ENCODE measurements around the gene DTHD1.
A peak's percentile ranks its signal among the peaks of the same experiment; 100 is the strongest.

The DTHD1 gene

DNA sequence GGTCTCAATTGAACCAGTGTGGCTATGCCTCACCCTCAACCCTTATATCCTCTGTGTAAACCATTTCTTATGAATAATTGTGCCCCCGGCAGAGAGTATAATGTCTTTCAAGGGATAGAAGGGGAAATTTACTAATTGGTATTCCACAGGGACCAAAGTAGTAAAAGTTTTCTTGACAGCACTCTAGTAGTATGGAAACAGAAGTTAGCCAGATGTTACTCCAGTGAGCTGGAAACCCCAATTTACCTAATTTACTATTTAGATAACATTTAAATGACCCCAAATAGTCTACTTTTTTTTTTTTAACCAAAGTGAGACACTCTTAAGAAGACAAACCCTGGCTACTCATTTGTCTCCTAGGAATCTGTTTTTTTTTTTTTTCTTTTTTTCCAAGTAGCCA is 32.3 kb downstream of the DTHD1 start:
- Histone ChIP-seq H3K36me3 (ENCODE audit: insufficient read depth, low read length) (no peaks in the 10 kb centered on the region), H3F3A (ENCODE audit: low read depth) (peaks cover 9% of the 10 kb centered on the region), H3K4me3 (ENCODE audit: low read length, poor library complexity, severe bottlenecking) (no peak overlapping the region), H3K9me2 (replicated peaks; ENCODE audit: low read depth, low read length) (no peaks in the 10 kb centered on the region), H3K9me3 (ENCODE audit: insufficient read depth, low read depth, low read length) (no peaks in the 10 kb centered on the region), H4K20me1 (ENCODE audit: insufficient read depth, low read length, poor library complexity, severe bottlenecking) (no peaks in the 10 kb centered on the region), H3K4me2 (ENCODE audit: low read depth, low read length, poor library complexity, severe bottlenecking) (no peak overlapping the region), H2AFZ (ENCODE audit: low read length) (peak overlapping the region; percentile 27; the same call in 1 of the 2 replicates), H3K27me3 (ENCODE audit: insufficient read depth, low read length, poor library complexity, severe bottlenecking) (no peaks in the 10 kb centered on the region), H3K9ac (ENCODE audit: low read depth, low read length, poor library complexity, severe bottlenecking) (peak overlapping the region; percentile 17), H3K79me2 (ENCODE audit: insufficient read depth, low read length) (no peaks in the 10 kb centered on the region), H3K4me1 (ENCODE audit: insufficient read depth, low read length, poor library complexity, severe bottlenecking) (peaks cover 67% of the 10 kb centered on the region)
- TF ChIP-seq EZH2phosphoT487 (IDR thresholded peaks at IDR 0.05; ENCODE audit: borderline replicate concordance), result no peak

DNA sequence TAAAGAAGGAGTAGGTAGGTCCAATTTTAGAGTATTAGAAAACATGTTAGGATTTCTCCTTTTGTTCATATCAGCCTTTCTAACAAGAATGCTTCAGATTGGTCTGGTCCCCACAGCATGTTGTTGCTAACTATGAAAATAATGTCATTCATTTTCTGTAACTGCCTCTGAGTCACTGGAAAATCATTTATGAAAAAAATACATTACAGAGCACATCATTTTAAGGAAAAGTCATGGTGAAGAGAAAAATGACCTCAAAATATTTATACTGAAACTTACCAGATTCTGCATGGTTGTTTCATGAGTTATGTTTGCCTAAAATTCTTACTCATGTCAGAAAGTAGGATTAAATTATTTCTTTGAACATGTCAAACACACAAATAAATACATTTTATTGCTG is 35.2 kb downstream of the DTHD1 start:
- TF ChIP-seq, protein P1, sequence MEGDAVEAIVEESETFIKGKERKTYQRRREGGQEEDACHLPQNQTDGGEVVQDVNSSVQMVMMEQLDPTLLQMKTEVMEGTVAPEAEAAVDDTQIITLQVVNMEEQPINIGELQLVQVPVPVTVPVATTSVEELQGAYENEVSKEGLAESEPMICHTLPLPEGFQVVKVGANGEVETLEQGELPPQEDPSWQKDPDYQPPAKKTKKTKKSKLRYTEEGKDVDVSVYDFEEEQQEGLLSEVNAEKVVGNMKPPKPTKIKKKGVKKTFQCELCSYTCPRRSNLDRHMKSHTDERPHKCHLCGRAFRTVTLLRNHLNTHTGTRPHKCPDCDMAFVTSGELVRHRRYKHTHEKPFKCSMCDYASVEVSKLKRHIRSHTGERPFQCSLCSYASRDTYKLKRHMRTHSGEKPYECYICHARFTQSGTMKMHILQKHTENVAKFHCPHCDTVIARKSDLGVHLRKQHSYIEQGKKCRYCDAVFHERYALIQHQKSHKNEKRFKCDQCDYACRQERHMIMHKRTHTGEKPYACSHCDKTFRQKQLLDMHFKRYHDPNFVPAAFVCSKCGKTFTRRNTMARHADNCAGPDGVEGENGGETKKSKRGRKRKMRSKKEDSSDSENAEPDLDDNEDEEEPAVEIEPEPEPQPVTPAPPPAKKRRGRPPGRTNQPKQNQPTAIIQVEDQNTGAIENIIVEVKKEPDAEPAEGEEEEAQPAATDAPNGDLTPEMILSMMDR (conservative IDR thresholded peaks at IDR 0.05; ENCODE audit: low read length), result no peak
- no peak for TF ChIP-seq EZH2phosphoT487 (IDR thresholded peaks at IDR 0.05; ENCODE audit: borderline replicate concordance)
- no peak overlapping the region for H3K4me2 ChIP-seq (ENCODE audit: low read depth, low read length, poor library complexity, severe bottlenecking)

DNA sequence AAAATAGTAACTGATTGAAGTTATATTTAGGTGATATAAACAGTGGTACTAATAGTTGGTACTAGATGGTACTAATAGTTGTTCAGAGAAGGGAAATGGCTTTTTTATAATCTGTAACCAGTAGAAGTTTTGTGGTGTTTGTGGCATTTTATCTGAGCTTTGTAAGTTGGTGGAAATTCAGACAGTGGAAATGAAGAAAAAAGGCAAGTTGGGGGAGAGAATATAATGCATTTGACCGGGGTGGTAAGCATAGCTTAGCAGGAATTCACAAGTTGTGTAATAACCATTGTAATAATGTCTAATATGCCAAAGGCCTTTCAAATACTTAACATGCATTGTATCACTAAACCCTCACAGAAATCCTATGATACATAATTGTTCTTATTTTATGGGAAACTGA is 36.3 kb downstream of the DTHD1 start:
- H3K4me1 ChIP-seq (ENCODE audit: insufficient read depth, low read length, poor library complexity, severe bottlenecking), result peaks cover 68% of the 10 kb centered on the region

More for the DNA sequence above, 35.2 kb downstream of the DTHD1 start:
- Histone ChIP-seq H2AFZ (ENCODE audit: low read length) (no peak overlapping the region), H3K36me3 (ENCODE audit: insufficient read depth, low read length) (no peaks in the 10 kb centered on the region), H3F3A (ENCODE audit: low read depth) (peaks cover 9% of the 10 kb centered on the region), H3K9me2 (replicated peaks; ENCODE audit: low read depth, low read length) (no peaks in the 10 kb centered on the region), H3K9ac (ENCODE audit: low read depth, low read length, poor library complexity, severe bottlenecking) (no peak overlapping the region), H4K20me1 (ENCODE audit: insufficient read depth, low read length, poor library complexity, severe bottlenecking) (no peaks in the 10 kb centered on the region), H3K4me3 (ENCODE audit: low read length, poor library complexity, severe bottlenecking) (no peak overlapping the region), H3K79me2 (ENCODE audit: insufficient read depth, low read length) (no peaks in the 10 kb centered on the region), H3K9me3 (ENCODE audit: insufficient read depth, low read depth, low read length) (no peaks in the 10 kb centered on the region), H3K27me3 (ENCODE audit: insufficient read depth, low read length, poor library complexity, severe bottlenecking) (no peaks in the 10 kb centered on the region), H3K4me1 (ENCODE audit: insufficient read depth, low read length, poor library complexity, severe bottlenecking) (peaks cover 72% of the 10 kb centered on the region)

More for the DNA sequence above, 36.3 kb downstream of the DTHD1 start:
- H3K79me2 ChIP-seq (ENCODE audit: insufficient read depth, low read length), result no peaks in the 10 kb centered on the region
- H4K20me1 ChIP-seq (ENCODE audit: insufficient read depth, low read length, poor library complexity, severe bottlenecking), result no peaks in the 10 kb centered on the region
- peak overlapping the region; percentile 53 for H3K4me2 ChIP-seq (ENCODE audit: low read depth, low read length, poor library complexity, severe bottlenecking)
- H3K9ac ChIP-seq (ENCODE audit: low read depth, low read length, poor library complexity, severe bottlenecking), result peak overlapping the region; percentile 1
- TF ChIP-seq, protein P1 (conservative IDR thresholded peaks at IDR 0.05; ENCODE audit: low read length), result no peak
- no peak for TF ChIP-seq EZH2phosphoT487 (IDR thresholded peaks at IDR 0.05; ENCODE audit: borderline replicate concordance)
- no peaks in the 10 kb centered on the region for H3K36me3 ChIP-seq (ENCODE audit: insufficient read depth, low read length)
- H3K4me3 ChIP-seq (ENCODE audit: low read length, poor library complexity, severe bottlenecking), result peak overlapping the region; percentile 40
- H3F3A ChIP-seq (ENCODE audit: low read depth), result peaks cover 9% of the 10 kb centered on the region
- H3K9me3 ChIP-seq (ENCODE audit: insufficient read depth, low read depth, low read length), result no peaks in the 10 kb centered on the region
- no peaks in the 10 kb centered on the region for H3K27me3 ChIP-seq (ENCODE audit: insufficient read depth, low read length, poor library complexity, severe bottlenecking)
- H2AFZ ChIP-seq (ENCODE audit: low read length), result no peak overlapping the region
- H3K9me2 ChIP-seq (replicated peaks; ENCODE audit: low read depth, low read length), result no peaks in the 10 kb centered on the region

Data from Loucy (cell line).